ENCODE data around the gene MAN2B2. TPM values are rescaled to one million over a fixed set of nuclear protein-coding genes. Genes with fewer than 3 reads are reported as not detected.

MAN2B2 gene
- total RNA-seq, 4 donors from 2014 or later = 9.0 to 23.3 (median 14.3) TPM

DNA sequence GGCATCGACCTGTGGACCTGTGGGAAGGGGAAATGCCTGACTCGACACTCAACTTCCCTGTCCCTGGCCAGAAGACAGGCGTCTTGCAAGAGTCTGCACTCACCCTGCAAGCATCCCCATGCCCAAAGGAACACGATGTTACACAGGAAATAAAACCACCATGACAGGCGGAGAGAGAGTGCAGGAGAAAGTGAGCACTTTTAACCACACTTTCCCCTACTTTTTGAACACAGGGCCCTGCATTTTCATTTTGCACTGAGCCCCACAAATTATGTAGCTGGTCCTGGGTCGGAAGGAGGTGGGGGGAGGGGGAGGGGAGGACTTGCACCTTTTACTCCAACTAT lies 13.8 kb upstream of the MAN2B2 start:
- no peak overlapping the region for H3K27ac ChIP-seq
- TF ChIP-seq POLR2A (IDR thresholded peaks at IDR 0.05) = no peak
- TF ChIP-seq, protein P1, sequence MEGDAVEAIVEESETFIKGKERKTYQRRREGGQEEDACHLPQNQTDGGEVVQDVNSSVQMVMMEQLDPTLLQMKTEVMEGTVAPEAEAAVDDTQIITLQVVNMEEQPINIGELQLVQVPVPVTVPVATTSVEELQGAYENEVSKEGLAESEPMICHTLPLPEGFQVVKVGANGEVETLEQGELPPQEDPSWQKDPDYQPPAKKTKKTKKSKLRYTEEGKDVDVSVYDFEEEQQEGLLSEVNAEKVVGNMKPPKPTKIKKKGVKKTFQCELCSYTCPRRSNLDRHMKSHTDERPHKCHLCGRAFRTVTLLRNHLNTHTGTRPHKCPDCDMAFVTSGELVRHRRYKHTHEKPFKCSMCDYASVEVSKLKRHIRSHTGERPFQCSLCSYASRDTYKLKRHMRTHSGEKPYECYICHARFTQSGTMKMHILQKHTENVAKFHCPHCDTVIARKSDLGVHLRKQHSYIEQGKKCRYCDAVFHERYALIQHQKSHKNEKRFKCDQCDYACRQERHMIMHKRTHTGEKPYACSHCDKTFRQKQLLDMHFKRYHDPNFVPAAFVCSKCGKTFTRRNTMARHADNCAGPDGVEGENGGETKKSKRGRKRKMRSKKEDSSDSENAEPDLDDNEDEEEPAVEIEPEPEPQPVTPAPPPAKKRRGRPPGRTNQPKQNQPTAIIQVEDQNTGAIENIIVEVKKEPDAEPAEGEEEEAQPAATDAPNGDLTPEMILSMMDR (IDR thresholded peaks at IDR 0.05) = no peak
- H3K27me3 ChIP-seq = peaks cover 0 to 92% (median 7%) of the 10 kb centered on the region in 4 donors
- intact Hi-C loops (cut with DNase I) = no loop called here
- H3K36me3 ChIP-seq = no peaks in the 10 kb centered on the region
- 31 to 56% methylated on average over 2 to 6 of the region's 6 CpGs for WGBS, 2 donors
- no peak for DNase-seq
- H3K4me3 ChIP-seq = no peak overlapping the region
- peaks cover 8 to 37% (median 17%) of the 10 kb centered on the region in 3 donors for H3K4me1 ChIP-seq
- no peaks in the 10 kb centered on the region for H3K9me3 ChIP-seq

DNA sequence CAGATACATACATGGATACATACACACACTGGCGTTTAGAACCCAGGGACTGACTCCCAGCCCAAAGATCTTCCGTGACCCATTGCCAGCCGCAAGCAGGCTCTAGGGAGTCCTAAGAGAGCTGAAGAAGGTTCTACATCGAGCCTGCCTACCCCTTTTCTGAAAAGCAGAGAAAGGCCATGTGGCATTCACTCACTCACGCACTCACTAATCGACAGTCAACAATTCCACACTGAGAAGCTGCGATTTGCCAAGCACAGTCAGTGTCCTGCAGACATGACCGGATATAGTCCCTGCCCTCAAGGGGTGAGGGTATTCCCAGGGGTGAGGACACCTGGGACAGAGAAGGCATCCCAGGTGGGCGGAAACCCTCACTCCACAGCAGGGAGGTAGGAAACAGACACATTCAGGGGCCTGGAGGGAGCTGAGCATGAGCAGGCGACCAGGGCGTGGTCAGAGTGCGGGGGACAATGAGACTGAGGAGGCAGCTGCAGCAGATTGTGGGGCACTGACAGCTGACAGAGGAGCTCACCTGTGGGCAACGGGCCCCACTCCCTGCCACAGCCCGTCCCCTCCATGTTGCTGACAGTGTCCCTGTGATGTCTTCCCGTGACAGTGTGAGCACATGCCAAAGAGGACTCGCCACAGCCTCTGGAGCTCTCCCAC lies 13.2 kb upstream of the MAN2B2 start:
- Histone ChIP-seq H3K27me3 (peaks cover 0 to 88% (median 7%) of the 10 kb centered on the region in 4 donors), H3K4me1 (peaks cover 8 to 35% (median 17%) of the 10 kb centered on the region in 3 donors), H3K4me3 (no peak overlapping the region), H3K9me3 (no peaks in the 10 kb centered on the region), H3K36me3 (no peaks in the 10 kb centered on the region), H3K27ac (no peak overlapping the region)
- WGBS, 2 donors = 57 to 60% methylated on average over 9 to 15 of the region's 16 CpGs
- no peak for TF ChIP-seq POLR2A (IDR thresholded peaks at IDR 0.05)
- TF ChIP-seq, protein P1 (IDR thresholded peaks at IDR 0.05) = no peak
- DNase-seq = no peak
- intact Hi-C loops (cut with DNase I) = no loop called here

DNA sequence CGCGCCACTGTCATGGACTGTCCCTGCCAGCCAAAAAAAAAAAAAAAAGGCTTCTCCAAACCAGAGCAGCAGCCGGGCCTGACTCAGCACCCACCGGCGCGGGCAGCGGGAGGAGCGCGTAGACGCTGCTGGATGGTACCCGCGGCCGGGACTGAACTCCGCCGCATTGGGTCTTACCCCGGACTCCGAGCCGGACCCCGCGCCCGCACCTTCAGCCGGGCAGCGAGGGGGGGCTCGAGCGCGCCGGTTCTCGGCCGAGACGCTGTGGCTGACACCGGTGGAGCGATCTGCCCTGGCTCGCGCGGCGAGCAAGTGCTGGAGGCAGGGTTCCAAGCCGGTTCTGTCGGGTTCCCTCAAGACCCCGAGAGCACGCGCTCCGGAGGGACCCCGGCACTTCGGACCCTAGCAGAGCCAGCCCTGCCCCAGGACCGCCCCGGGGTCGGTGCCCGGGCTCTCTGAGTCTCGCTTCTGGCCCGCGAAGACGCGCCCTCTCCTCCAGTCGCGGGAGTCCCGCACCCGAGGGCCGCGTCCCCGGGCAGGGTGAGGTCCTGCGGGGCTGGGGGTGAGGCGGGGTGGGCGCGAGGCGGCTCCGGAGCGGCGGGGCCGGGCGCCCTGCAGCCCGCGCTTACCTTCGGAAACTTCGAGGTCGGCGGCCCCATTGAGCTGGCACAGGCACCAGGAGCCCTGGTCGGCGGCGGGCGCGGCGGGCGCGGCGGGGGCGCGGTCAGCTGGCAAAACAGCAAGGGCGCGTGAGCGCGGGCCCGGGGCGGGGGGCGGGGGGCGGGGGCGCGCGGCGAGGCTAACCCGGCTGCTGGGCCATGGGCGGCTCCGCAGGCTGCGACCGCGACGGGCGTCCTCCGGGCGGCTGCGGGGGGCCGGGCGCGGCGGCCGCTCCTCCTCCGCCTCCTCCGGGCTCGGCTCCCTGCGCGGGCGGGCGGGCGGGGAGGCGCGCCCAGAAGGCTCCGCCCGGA lies 11.8 kb upstream of the MAN2B2 start:
- peak overlapping the region in 1 of 4 donors; percentile 12 for H3K27ac ChIP-seq
- DNase-seq = no peak
- H3K36me3 ChIP-seq = no peaks in the 10 kb centered on the region
- H3K4me3 ChIP-seq = peak overlapping the region; percentile 26 to 68 (median 54)
- 0% methylated on average over 1 to 14 of the region's 127 CpGs for WGBS, 2 donors
- TF ChIP-seq, protein P1 (IDR thresholded peaks at IDR 0.05) = no peak
- TF ChIP-seq POLR2A (IDR thresholded peaks at IDR 0.05) = no peak
- peaks cover 8 to 35% (median 17%) of the 10 kb centered on the region in 3 donors for H3K4me1 ChIP-seq
- H3K27me3 ChIP-seq = peaks cover 0 to 74% (median 7%) of the 10 kb centered on the region in 4 donors
- no peaks in the 10 kb centered on the region for H3K9me3 ChIP-seq
- intact Hi-C loops (cut with DNase I) = no loop called here

GRCh38 chr4:6563935-6564645 lies 10.9 kb upstream of the MAN2B2 start:
- peak overlapping the region; percentile 16 to 68 (median 54) for H3K4me3 ChIP-seq
- DNase-seq = no peak
- H3K27me3 ChIP-seq = peaks cover 0 to 65% (median 7%) of the 10 kb centered on the region in 4 donors
- no peak overlapping the region for H3K27ac ChIP-seq
- WGBS, 2 donors = 57% methylated on average over 5 of the region's 66 CpGs; no CpG with 5 or more reads in 1 of the 2 donors
- intact Hi-C loops (cut with DNase I) = no loop called here
- TF ChIP-seq, protein P1 (IDR thresholded peaks at IDR 0.05) = no peak
- no peak for TF ChIP-seq POLR2A (IDR thresholded peaks at IDR 0.05)
- H3K36me3 ChIP-seq = no peaks in the 10 kb centered on the region
- H3K4me1 ChIP-seq = peaks cover 8 to 35% (median 17%) of the 10 kb centered on the region in 3 donors
- no peaks in the 10 kb centered on the region for H3K9me3 ChIP-seq
